Hepatic stellate cell (primary cell): ENCODE data around the gene FBXO31.

ENCODE experiments used
- DNase-seq: peaks from one replicate; pipeline ENCODE4 v3.0.0; 2011; ENCODE audit warnings: low spot score

The FBXO31 gene

GRCh38 chr16:87327798-87328495 is 55.6 kb downstream of the FBXO31 start:
- no peak for DNase-seq

- DNase-seq = no peak
These were observed 57.4 kb downstream of the FBXO31 start for GRCh38 chr16:87326151-87326571.

GRCh38 chr16:87325423-87325858 is 58.1 kb downstream of the FBXO31 start:
- no peak for DNase-seq

GRCh38 chr16:87324411-87325275 is 58.9 kb downstream of the FBXO31 start:
- peak; percentile 79 for DNase-seq

GRCh38 chr16:87323727-87324410 is 59.7 kb downstream of the FBXO31 start:
- no peak for DNase-seq

GRCh38 chr16:87322833-87323726 is 60.5 kb downstream of the FBXO31 start:
- no peak for DNase-seq

GRCh38 chr16:87322360-87322759 is 61.2 kb downstream of the FBXO31 start:
- DNase-seq = no peak

GRCh38 chr16:87321336-87322107 is 62.1 kb downstream of the FBXO31 start:
- DNase-seq = no peak

- DNase-seq = no peak
These were observed 62.9 kb downstream of the FBXO31 start for GRCh38 chr16:87320510-87321227.

GRCh38 chr16:87319997-87320491 is 63.5 kb downstream of the FBXO31 start:
- DNase-seq = no peak

- no peak for DNase-seq
These were observed 64.6 kb downstream of the FBXO31 start for GRCh38 chr16:87319011-87319410.

- peak; percentile 80 for DNase-seq
These were observed 65.6 kb downstream of the FBXO31 start for GRCh38 chr16:87317750-87318644.

- DNase-seq = peak; percentile 100
These were observed 66.4 kb downstream of the FBXO31 start, which contains the start of gene C16orf95 for GRCh38 chr16:87316923-87317749. Gene C16orf95 (minus strand): TSS chr16:87317392. CDS start chr16:87317242, 150 bp downstream.

- DNase-seq = no peak
These were observed 67.1 kb downstream of the FBXO31 start for GRCh38 chr16:87316450-87316922.

GRCh38 chr16:87314990-87315420 is 68.6 kb downstream of the FBXO31 start:
- no peak for DNase-seq

- no peak for DNase-seq
These were observed 71.6 kb downstream of the FBXO31 start for GRCh38 chr16:87312008-87312407.

GRCh38 chr16:87311387-87311786 is 72.2 kb downstream of the FBXO31 start:
- DNase-seq = no peak

GRCh38 chr16:87310610-87311009 is 73.0 kb downstream of the FBXO31 start:
- no peak for DNase-seq
